DMS53 (cell line): ENCODE results near the gene FBXL17.
"Not testable (repeated sequence)": the region's sequence is repeated elsewhere in the genome, so short reads cannot be mapped to it uniquely, and the experiment has no call there.

ENCODE experiments used
- DNase-seq: peaks from one replicate; lab custom pipeline; 2025; lab: John Stamatoyannopoulos, UW

FBXL17 gene

GRCh38 chr5:108303611-108304010 is 78.3 kb downstream of the FBXL17 start:
- no peak for DNase-seq

DNA sequence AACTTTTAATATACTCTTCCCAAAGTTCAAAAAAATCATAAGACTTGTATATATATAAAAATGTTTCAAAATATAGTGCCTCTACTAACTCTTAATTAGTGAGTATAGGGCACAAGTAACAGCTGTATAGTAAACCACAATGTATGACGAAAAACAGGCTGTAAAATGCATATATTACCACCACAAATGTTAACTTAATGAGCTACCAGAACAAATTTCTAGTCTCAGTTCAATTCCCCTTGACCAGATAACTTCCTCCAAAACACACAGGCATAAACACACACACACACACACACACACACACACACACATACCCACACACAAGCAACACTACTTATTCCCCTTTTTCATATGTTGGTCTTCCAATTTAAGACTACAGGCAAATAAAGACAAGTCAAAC is 78.8 kb downstream of the FBXL17 start:
- DNase-seq, result no peak

GRCh38 chr5:108297042-108297601 is 84.8 kb downstream of the FBXL17 start:
- no peak for DNase-seq

DNA sequence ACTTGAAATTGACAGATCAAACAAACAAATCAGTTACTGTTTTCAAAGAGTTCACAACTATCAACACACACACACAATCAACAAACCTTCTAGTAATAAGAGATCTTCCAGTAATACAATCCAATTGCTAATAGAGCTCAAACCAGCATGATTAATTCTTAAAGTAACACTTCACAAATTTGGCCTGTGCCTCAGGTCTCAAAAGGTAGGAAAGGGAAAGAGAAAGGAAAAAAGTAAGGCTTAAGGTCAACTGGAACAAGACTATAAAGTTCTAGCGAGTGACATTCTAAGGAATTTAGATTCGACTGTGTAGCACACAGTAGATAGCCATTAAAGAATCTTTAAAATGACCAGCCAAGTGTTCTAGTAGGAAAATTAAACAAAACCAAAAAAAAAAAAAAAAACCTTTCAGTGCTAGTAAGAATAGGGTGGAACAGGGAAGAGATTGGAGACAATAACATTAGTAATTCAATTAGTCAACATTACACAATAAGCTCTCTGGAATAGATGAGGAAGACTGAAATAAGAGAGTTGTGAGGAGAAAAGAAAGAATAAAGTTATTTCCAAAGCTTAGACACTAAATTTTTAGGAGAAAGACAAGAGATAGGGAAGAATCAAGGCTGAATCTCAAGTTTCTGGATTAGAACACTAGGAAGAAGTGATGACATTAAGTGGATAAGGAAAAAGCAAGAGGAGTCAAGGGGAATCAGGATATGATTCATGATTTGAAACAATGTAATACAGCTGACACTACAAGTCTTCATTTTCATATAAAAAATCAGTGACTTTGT is 86.1 kb downstream of the FBXL17 start:
- no peak for DNase-seq

GRCh38 chr5:108280960-108281569 is 100.8 kb downstream of the FBXL17 start:
- DNase-seq, result no peak

DNA sequence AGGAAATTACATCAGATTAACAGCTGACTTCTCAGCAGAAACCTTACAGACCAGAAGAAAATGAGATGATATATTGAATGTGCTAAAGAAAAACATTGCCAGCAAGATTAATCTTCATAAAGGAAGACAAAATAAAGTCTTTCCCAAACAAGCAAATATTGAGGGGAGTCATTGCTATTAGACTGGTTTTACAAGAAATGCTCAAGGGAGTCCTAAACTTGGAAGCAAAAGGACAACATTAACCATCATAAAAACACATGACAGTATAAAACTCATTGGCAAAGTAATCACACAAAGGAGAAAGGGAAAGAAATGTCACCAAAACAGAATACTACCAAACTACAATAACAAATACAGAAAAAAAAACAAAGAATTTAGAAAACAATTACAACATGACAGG is 101.7 kb downstream of the FBXL17 start:
- DNase-seq, result no peak

- peak; percentile 23 for DNase-seq
Measured at GRCh38 chr5:108278285-108279240, 103.3 kb downstream of the FBXL17 start.

DNA sequence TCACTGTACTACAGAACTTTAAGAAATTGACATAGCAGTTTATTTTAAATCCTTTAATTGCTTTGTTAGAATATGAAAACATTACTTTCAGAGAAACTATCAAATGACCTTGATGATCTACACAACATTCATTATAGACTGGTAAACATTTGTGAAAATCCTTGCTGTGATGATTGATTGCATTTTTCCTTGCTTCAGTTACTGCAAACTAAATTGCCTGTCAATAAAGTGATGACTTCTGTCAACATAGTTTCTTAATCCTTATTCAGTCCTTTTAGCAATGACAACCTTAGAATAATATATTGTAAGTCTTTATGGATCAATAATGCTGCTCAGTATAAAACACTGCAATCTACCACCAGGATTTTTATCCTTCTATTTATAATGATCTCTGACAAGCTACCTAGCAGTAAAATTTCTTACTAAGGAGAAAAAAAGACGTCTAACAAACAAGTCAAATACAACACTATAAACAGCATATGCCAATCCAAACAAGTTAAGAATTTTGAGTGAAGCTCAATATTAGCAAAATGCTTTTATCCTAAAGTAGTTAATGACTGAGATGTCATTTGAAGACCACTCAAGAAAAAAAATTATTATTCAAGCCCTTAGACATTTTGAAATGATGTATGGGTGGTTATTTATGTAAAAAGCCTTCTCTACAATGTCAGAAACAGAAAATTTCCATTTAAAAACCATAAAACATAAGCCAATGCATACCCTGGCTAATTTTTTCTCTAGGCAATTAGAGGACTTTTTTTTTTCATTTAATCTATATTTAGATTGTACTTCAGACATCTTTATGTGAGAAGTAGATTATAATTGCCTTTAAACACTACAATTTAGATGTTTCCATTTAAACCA is 105.5 kb downstream of the FBXL17 start:
- DNase-seq, result no peak

- not testable (repeated sequence) for DNase-seq
Measured at GRCh38 chr5:108274080-108274479, 107.8 kb downstream of the FBXL17 start.

DNA sequence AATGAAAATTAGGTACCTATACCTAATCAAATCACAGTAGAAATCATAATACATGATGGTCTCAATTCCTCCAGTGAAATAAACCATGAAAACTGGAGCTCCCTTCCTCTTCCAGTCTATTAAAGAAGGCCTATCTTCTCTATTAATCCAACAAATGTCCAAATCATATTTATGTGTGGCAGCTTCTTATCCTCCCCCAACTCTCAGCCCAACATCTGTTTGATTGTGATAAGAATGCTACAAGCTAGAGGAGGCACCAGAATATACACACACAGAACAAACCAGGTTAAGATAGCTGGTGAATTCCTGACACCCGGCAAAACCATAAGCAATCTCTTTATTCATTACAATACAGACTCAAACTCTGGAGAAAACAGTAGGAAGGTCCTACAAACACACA is 110.8 kb downstream of the FBXL17 start:
- no peak for DNase-seq

DNA sequence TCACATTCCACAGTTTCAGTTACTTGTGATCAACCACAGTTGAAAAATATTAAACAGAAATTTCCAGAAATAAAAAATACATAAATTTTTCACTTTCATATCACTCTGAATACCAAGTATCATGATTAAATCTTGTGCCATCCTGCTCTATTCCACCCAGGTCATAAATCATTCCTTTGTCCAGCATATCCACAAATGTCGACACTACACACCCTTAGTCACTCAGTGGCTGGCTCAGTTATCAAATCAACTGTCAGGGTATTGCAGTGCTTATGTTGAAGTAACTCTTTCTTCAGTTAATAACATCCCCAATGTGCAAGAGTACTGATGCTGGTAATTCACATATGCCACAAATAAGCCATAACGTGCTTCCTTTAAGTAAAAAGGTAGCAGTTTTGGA is 115.7 kb downstream of the FBXL17 start:
- DNase-seq, result no peak

GRCh38 chr5:108264533-108264932 is 117.4 kb downstream of the FBXL17 start:
- DNase-seq, result no peak

DNA sequence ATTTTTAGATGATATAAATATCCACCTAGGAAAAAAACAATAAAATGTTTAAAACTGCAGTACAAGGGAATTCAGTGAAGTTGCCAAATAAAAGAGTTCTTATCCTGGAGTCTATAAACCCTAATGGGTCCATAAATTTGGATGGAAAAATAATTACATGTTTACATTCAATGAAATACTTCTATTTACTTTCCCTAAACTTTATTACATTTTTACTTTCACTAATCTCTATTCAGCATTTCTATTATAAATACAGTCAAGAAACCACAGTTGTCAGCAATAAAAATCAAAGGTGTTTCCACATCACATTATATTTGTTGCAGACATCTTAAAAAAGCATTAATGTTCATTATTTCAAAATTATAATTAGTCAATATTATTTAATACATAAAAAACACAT is 118.6 kb downstream of the FBXL17 start:
- no peak for DNase-seq

DNA sequence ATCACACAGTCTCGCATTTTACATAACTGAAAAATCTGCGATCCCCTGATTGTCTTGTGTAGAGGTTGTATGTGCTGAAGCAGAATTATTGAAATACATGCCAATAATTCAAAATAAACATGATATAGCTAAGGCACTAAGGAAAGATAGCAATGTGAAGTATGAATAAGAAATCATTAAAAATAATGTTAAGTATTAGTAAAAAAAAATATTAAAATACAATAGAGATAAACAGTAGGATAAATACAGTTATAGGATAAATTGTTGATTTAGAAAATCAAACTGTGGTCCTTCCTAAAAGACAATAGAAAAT is 121.1 kb downstream of the FBXL17 start:
- DNase-seq, result no peak

- DNase-seq, result peak; percentile 83
Measured at GRCh38 chr5:108260117-108260857, 121.6 kb downstream of the FBXL17 start.

DNA sequence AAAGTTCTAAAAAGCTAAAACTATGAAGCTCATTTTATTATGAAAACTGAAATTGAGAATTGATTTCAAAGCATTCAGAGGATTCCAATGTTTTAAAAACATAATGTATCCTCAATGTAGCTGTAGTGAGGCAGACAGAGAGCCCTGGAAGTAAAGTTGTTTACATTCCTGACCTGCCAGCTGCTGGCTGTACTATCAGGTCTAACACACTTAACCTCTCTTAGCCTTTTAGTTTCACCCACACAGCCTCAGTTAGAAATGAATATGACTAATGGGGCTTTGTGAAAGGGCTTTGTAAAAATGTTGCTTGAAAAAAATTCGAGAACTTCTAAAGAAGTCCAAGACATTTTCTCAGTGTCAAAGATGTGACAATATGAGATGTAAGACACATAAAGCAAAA is 122.6 kb downstream of the FBXL17 start:
- DNase-seq, result peak; percentile 70

DNA sequence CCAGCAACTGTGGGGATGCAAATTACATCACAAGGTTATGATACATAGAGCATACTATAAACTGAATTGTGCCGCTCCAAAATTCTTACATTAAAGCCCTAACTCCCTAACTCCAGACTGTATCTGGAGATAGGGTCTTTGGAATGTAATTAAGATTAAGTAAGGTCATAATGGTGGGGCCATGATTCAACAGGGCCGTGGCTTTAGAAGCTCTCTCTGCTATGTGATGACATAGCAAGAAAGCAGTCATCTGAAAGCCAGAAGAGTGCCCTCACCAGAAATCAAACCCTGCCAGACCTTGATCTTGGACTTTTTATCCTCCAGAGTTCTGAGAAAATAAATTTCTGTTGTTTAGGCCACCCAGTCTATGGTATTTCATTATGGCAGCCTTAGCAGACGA is 123.9 kb downstream of the FBXL17 start:
- no peak for DNase-seq

GRCh38 chr5:108255468-108255867 is 126.4 kb downstream of the FBXL17 start:
- DNase-seq, result no peak

DNA sequence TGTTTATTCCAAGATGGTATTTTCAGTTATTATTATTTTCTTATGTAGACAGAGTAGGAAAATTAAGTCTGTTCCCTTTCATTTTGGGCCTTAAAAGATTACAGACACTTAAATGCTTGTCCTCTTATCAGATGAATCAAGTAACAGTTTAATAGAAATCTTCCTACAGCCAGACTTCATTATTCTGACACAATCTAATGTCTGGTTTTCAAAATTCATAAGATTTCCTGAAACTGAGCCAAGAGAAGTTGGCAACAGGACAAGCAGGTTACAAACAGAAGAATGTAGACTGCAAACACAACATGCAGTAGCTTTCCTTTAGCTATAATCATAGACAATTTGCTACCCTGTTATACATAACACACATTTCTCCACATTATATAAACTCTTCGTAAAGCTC is 130.5 kb downstream of the FBXL17 start:
- DNase-seq, result no peak

GRCh38 chr5:108249785-108250426 is 132.0 kb downstream of the FBXL17 start:
- DNase-seq, result no peak
